ENCODE results near the gene KIF1B.

DNA sequence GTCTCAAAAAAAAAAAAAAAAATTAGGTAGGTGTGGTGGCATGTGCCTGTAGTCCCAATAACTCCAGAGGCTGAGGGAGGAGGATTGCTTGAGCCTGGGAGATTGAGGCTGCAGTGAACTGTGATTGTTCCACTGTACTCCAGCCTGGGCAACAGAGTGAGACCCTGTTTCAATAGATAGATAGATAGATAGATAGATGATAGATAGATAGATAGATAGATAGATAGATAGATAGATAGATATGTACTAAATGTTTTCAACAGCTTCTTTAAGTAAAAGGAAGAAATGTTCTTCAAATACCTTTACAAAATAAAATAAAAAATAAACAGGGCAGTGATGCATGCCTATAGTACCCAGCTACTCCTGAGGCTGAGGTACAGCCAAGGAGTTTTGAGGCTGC, 9.8 kb downstream of the KIF1B start:
- TF ChIP-seq ETV6 (CRISPR knock-in tag; IDR thresholded peaks at IDR 0.05) (no peak), JUN (CRISPR knock-in tag; IDR thresholded peaks at IDR 0.05) (no peak), NR2C2 (CRISPR knock-in tag; IDR thresholded peaks at IDR 0.05) (no peak), MYBL2 (CRISPR knock-in tag; IDR thresholded peaks at IDR 0.05) (no peak), CBFB (CRISPR knock-in tag; IDR thresholded peaks at IDR 0.05; ENCODE audit: low read depth) (no peak), ZNF121 (CRISPR knock-in tag; IDR thresholded peaks at IDR 0.05) (no peak), MXD4 (CRISPR knock-in tag; IDR thresholded peaks at IDR 0.05; ENCODE audit: borderline replicate concordance) (no peak), ZNF416 (CRISPR knock-in tag; IDR thresholded peaks at IDR 0.05) (no peak), NR1H2 (CRISPR knock-in tag; IDR thresholded peaks at IDR 0.05) (no peak)
- TF ChIP-seq, protein P1, sequence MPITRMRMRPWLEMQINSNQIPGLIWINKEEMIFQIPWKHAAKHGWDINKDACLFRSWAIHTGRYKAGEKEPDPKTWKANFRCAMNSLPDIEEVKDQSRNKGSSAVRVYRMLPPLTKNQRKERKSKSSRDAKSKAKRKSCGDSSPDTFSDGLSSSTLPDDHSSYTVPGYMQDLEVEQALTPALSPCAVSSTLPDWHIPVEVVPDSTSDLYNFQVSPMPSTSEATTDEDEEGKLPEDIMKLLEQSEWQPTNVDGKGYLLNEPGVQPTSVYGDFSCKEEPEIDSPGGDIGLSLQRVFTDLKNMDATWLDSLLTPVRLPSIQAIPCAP (CRISPR knock-in tag; IDR thresholded peaks at IDR 0.05) = no peak
- TF ChIP-seq, protein P2, sequence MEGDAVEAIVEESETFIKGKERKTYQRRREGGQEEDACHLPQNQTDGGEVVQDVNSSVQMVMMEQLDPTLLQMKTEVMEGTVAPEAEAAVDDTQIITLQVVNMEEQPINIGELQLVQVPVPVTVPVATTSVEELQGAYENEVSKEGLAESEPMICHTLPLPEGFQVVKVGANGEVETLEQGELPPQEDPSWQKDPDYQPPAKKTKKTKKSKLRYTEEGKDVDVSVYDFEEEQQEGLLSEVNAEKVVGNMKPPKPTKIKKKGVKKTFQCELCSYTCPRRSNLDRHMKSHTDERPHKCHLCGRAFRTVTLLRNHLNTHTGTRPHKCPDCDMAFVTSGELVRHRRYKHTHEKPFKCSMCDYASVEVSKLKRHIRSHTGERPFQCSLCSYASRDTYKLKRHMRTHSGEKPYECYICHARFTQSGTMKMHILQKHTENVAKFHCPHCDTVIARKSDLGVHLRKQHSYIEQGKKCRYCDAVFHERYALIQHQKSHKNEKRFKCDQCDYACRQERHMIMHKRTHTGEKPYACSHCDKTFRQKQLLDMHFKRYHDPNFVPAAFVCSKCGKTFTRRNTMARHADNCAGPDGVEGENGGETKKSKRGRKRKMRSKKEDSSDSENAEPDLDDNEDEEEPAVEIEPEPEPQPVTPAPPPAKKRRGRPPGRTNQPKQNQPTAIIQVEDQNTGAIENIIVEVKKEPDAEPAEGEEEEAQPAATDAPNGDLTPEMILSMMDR (IDR thresholded peaks at IDR 0.05) = no peak
- TF ChIP-seq, protein P3, sequence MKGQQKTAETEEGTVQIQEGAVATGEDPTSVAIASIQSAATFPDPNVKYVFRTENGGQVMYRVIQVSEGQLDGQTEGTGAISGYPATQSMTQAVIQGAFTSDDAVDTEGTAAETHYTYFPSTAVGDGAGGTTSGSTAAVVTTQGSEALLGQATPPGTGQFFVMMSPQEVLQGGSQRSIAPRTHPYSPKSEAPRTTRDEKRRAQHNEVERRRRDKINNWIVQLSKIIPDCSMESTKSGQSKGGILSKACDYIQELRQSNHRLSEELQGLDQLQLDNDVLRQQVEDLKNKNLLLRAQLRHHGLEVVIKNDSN (CRISPR knock-in tag; IDR thresholded peaks at IDR 0.05) = no peak
- TF ChIP-seq, protein P4, sequence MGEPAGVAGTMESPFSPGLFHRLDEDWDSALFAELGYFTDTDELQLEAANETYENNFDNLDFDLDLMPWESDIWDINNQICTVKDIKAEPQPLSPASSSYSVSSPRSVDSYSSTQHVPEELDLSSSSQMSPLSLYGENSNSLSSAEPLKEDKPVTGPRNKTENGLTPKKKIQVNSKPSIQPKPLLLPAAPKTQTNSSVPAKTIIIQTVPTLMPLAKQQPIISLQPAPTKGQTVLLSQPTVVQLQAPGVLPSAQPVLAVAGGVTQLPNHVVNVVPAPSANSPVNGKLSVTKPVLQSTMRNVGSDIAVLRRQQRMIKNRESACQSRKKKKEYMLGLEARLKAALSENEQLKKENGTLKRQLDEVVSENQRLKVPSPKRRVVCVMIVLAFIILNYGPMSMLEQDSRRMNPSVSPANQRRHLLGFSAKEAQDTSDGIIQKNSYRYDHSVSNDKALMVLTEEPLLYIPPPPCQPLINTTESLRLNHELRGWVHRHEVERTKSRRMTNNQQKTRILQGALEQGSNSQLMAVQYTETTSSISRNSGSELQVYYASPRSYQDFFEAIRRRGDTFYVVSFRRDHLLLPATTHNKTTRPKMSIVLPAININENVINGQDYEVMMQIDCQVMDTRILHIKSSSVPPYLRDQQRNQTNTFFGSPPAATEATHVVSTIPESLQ (CRISPR knock-in tag; IDR thresholded peaks at IDR 0.05) = no peak
- TF ChIP-seq, protein P5, sequence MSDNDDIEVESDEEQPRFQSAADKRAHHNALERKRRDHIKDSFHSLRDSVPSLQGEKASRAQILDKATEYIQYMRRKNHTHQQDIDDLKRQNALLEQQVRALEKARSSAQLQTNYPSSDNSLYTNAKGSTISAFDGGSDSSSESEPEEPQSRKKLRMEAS (CRISPR knock-in tag; IDR thresholded peaks at IDR 0.05) = no peak
